Measurements from ENCODE around the gene PYCR2. TPM values are rescaled to one million over a fixed set of nuclear protein-coding genes. Genes with fewer than 3 reads are reported as not detected.
"Not testable (repeated sequence)": the region's sequence is repeated elsewhere in the genome, so short reads cannot be mapped to it uniquely, and the experiment has no call there.

Gene PYCR2
- total and polyA plus RNA-seq, 4 donors = 22.1 to 61.9 (median 51.9) TPM

- peaks cover 18% of the 10 kb centered on the region for H3K4me1 ChIP-seq (ENCODE audit: control insufficient read depth, insufficient read depth, low read length)
- H3K4me3 ChIP-seq (ENCODE audit: low read depth, low read length) = no peak overlapping the region
- H3K27me3 ChIP-seq (ENCODE audit: control insufficient read depth, insufficient read depth, low read length) = peaks cover 5% of the 10 kb centered on the region
- no peak overlapping the region for H3K27ac ChIP-seq (ENCODE audit: low read depth, low read length)
- no peaks in the 10 kb centered on the region for H3K36me3 ChIP-seq (ENCODE audit: control insufficient read depth, insufficient read depth, low read length)
- no peak for DNase-seq (ENCODE audit: low read depth in 4 of 6, low spot score in 6 of 6)
- H3K9me3 ChIP-seq (ENCODE audit: control insufficient read depth, insufficient read depth, low read length) = no peaks in the 10 kb centered on the region
- 90% methylated on average over 3 of the region's 3 CpGs for WGBS (ENCODE audit: insufficient coverage)
Measured at GRCh38 chr1:225936523-225936922, 12.5 kb upstream of the PYCR2 start.

GRCh38 chr1:225936086-225936485 is 12.0 kb upstream of the PYCR2 start:
- not testable (repeated sequence) for H3K36me3 ChIP-seq (ENCODE audit: control insufficient read depth, insufficient read depth, low read length); H3K27me3 ChIP-seq (ENCODE audit: control insufficient read depth, insufficient read depth, low read length); H3K9me3 ChIP-seq (ENCODE audit: control insufficient read depth, insufficient read depth, low read length); DNase-seq (ENCODE audit: low read depth in 4 of 6, low spot score in 6 of 6); H3K4me3 ChIP-seq (ENCODE audit: low read depth, low read length); H3K27ac ChIP-seq (ENCODE audit: low read depth, low read length)
- H3K4me1 ChIP-seq (ENCODE audit: control insufficient read depth, insufficient read depth, low read length) = peaks cover 14% of the 10 kb centered on the region
- WGBS (ENCODE audit: insufficient coverage) = 82% methylated on average over 6 of the region's 8 CpGs

GRCh38 chr1:225934711-225935110 is 10.7 kb upstream of the PYCR2 start:
- no peak for DNase-seq (ENCODE audit: low read depth in 4 of 6, low spot score in 6 of 6)
- peaks cover 5% of the 10 kb centered on the region for H3K27me3 ChIP-seq (ENCODE audit: control insufficient read depth, insufficient read depth, low read length)
- H3K4me3 ChIP-seq (ENCODE audit: low read depth, low read length) = no peak overlapping the region

GRCh38 chr1:225933072-225933471 is 9.0 kb upstream of the PYCR2 start:
- no peak for DNase-seq (ENCODE audit: low read depth in 4 of 6, low spot score in 6 of 6)
- H3K4me1 ChIP-seq (ENCODE audit: control insufficient read depth, insufficient read depth, low read length) = no peaks in the 10 kb centered on the region

More at GRCh38 chr1:225934711-225935110, 10.7 kb upstream of the PYCR2 start:
- Histone ChIP-seq H3K27ac (ENCODE audit: low read depth, low read length) (no peak overlapping the region), H3K4me1 (ENCODE audit: control insufficient read depth, insufficient read depth, low read length) (peaks cover 2% of the 10 kb centered on the region), H3K9me3 (ENCODE audit: control insufficient read depth, insufficient read depth, low read length) (no peaks in the 10 kb centered on the region), H3K36me3 (ENCODE audit: control insufficient read depth, insufficient read depth, low read length) (no peaks in the 10 kb centered on the region)
- WGBS (ENCODE audit: insufficient coverage) = no CpG with 5 or more reads among the region's 5 CpGs

GRCh38 chr1:225931270-225932136 is 7.5 kb upstream of the PYCR2 start:
- 85% methylated on average over 4 of the region's 5 CpGs for WGBS (ENCODE audit: insufficient coverage)
- Histone ChIP-seq H3K4me1 (ENCODE audit: control insufficient read depth, insufficient read depth, low read length) (no peaks in the 10 kb centered on the region), H3K27me3 (ENCODE audit: control insufficient read depth, insufficient read depth, low read length) (no peaks in the 10 kb centered on the region), H3K27ac (ENCODE audit: low read depth, low read length) (no peak overlapping the region), H3K36me3 (ENCODE audit: control insufficient read depth, insufficient read depth, low read length) (no peaks in the 10 kb centered on the region), H3K4me3 (ENCODE audit: low read depth, low read length) (no peak overlapping the region), H3K9me3 (ENCODE audit: control insufficient read depth, insufficient read depth, low read length) (no peaks in the 10 kb centered on the region)
- no peak for DNase-seq (ENCODE audit: low read depth in 4 of 6, low spot score in 6 of 6)

More at GRCh38 chr1:225933072-225933471, 9.0 kb upstream of the PYCR2 start:
- Histone ChIP-seq H3K9me3 (ENCODE audit: control insufficient read depth, insufficient read depth, low read length) (no peaks in the 10 kb centered on the region), H3K36me3 (ENCODE audit: control insufficient read depth, insufficient read depth, low read length) (no peaks in the 10 kb centered on the region), H3K4me3 (ENCODE audit: low read depth, low read length) (no peak overlapping the region), H3K27ac (ENCODE audit: low read depth, low read length) (no peak overlapping the region), H3K27me3 (ENCODE audit: control insufficient read depth, insufficient read depth, low read length) (no peaks in the 10 kb centered on the region)
- WGBS (ENCODE audit: insufficient coverage) = no CpG with 5 or more reads among the region's 2 CpGs

- Histone ChIP-seq H3K4me1 (ENCODE audit: control insufficient read depth, insufficient read depth, low read length) (no peaks in the 10 kb centered on the region), H3K4me3 (ENCODE audit: low read depth, low read length) (no peak overlapping the region), H3K27me3 (ENCODE audit: control insufficient read depth, insufficient read depth, low read length) (no peaks in the 10 kb centered on the region), H3K27ac (ENCODE audit: low read depth, low read length) (no peak overlapping the region), H3K36me3 (ENCODE audit: control insufficient read depth, insufficient read depth, low read length) (no peaks in the 10 kb centered on the region), H3K9me3 (ENCODE audit: control insufficient read depth, insufficient read depth, low read length) (no peaks in the 10 kb centered on the region)
- WGBS (ENCODE audit: insufficient coverage) = no CpG with 5 or more reads among the region's 2 CpGs
- no peak for DNase-seq (ENCODE audit: low read depth in 4 of 6, low spot score in 6 of 6)
Measured at GRCh38 chr1:225930566-225930965, 6.5 kb upstream of the PYCR2 start.

- DNase-seq (ENCODE audit: low read depth in 4 of 6, low spot score in 6 of 6); H3K9me3 ChIP-seq (ENCODE audit: control insufficient read depth, insufficient read depth, low read length); H3K4me1 ChIP-seq (ENCODE audit: control insufficient read depth, insufficient read depth, low read length); H3K27me3 ChIP-seq (ENCODE audit: control insufficient read depth, insufficient read depth, low read length); H3K36me3 ChIP-seq (ENCODE audit: control insufficient read depth, insufficient read depth, low read length); H3K4me3 ChIP-seq (ENCODE audit: low read depth, low read length); H3K27ac ChIP-seq (ENCODE audit: low read depth, low read length): not testable (repeated sequence)
- no CpG with 5 or more reads among the region's 3 CpGs for WGBS (ENCODE audit: insufficient coverage)
Measured at GRCh38 chr1:225929462-225929861, 5.4 kb upstream of the PYCR2 start.

GRCh38 chr1:225928186-225929175 is 4.4 kb upstream of the PYCR2 start:
- Histone ChIP-seq H3K27ac (ENCODE audit: low read depth, low read length) (no peak overlapping the region), H3K9me3 (ENCODE audit: control insufficient read depth, insufficient read depth, low read length) (no peaks in the 10 kb centered on the region), H3K27me3 (ENCODE audit: control insufficient read depth, insufficient read depth, low read length) (no peaks in the 10 kb centered on the region), H3K4me3 (ENCODE audit: low read depth, low read length) (no peak overlapping the region), H3K36me3 (ENCODE audit: control insufficient read depth, insufficient read depth, low read length) (no peaks in the 10 kb centered on the region), H3K4me1 (ENCODE audit: control insufficient read depth, insufficient read depth, low read length) (peaks cover 9% of the 10 kb centered on the region)
- WGBS (ENCODE audit: insufficient coverage) = 90% methylated on average over 10 of the region's 14 CpGs
- no peak for DNase-seq (ENCODE audit: low read depth in 4 of 6, low spot score in 6 of 6)

GRCh38 chr1:225926551-225927113 is 2.6 kb upstream of the PYCR2 start:
- H3K27me3 ChIP-seq (ENCODE audit: control insufficient read depth, insufficient read depth, low read length) = no peaks in the 10 kb centered on the region
- no peak overlapping the region for H3K4me3 ChIP-seq (ENCODE audit: low read depth, low read length)
- no peaks in the 10 kb centered on the region for H3K9me3 ChIP-seq (ENCODE audit: control insufficient read depth, insufficient read depth, low read length)
- H3K36me3 ChIP-seq (ENCODE audit: control insufficient read depth, insufficient read depth, low read length) = peaks cover 7% of the 10 kb centered on the region
- H3K4me1 ChIP-seq (ENCODE audit: control insufficient read depth, insufficient read depth, low read length) = peaks cover 28% of the 10 kb centered on the region
- WGBS (ENCODE audit: insufficient coverage) = 87% methylated on average over 2 of the region's 3 CpGs
- H3K27ac ChIP-seq (ENCODE audit: low read depth, low read length) = no peak overlapping the region
- no peak for DNase-seq (ENCODE audit: low read depth in 4 of 6, low spot score in 6 of 6)
